IgD-negative memory B cell (primary cell): Measurements from ENCODE around the gene GNG7. TPM values are rescaled to one million over a fixed set of nuclear protein-coding genes. Genes with fewer than 3 reads are reported as not detected.
"Not testable (repeated sequence)": the region's sequence is repeated elsewhere in the genome, so short reads cannot be mapped to it uniquely, and the experiment has no call there.

Experiments
- H3K27ac Mint-ChIP-seq, 3 donors: one replicate each; pipeline ENCODE4 v1.8.0; 2020 to 2022; ENCODE audit warnings: mild to moderate bottlenecking in 3 of 3, mixed read lengths in 3 of 3, moderate library complexity in 1 of 3
- H3K27me3 Mint-ChIP-seq: one replicate; pipeline ENCODE4 v1.8.0; 2021; ENCODE audit warnings: mixed read lengths
- H3K36me3 Mint-ChIP-seq: one replicate; pipeline ENCODE4 v1.8.0; 2020; ENCODE audit warnings: mild to moderate bottlenecking, mixed read lengths
- H3K4me1 Mint-ChIP-seq, 3 donors: one replicate each; pipeline ENCODE4 v1.8.0; 2020 to 2022; ENCODE audit warnings: mixed read lengths in 3 of 3, mild to moderate bottlenecking in 1 of 3
- H3K4me3 Mint-ChIP-seq, 4 donors: one replicate each; pipeline ENCODE4 v1.8.0; 2020 to 2022; ENCODE audit warnings: mild to moderate bottlenecking in 4 of 4, mixed read lengths in 4 of 4, moderate library complexity in 3 of 4
- H3K9me3 Mint-ChIP-seq, 3 donors: one replicate each; pipeline ENCODE4 v1.8.0; 2020 to 2021; ENCODE audit warnings: mixed read lengths in 3 of 3, mild to moderate bottlenecking in 1 of 3
- polyA plus RNA-seq: library from polyadenylated mRNA; unstranded; fragments of 300-500 nt; fragmentation: Illumina TruSeq; gene quantifications from one replicate; pipeline ENCODE4 v1.2.3, GENCODE V29; 2021

GNG7 gene
- polyA plus RNA-seq, 1 donor from 2014 or later: 74.6 TPM

- H3K36me3 Mint-ChIP-seq: no peaks in the 10 kb centered on the region
These were observed 153.5 kb downstream of the GNG7 start for GRCh38 chr19:2548966-2549365.

DNA sequence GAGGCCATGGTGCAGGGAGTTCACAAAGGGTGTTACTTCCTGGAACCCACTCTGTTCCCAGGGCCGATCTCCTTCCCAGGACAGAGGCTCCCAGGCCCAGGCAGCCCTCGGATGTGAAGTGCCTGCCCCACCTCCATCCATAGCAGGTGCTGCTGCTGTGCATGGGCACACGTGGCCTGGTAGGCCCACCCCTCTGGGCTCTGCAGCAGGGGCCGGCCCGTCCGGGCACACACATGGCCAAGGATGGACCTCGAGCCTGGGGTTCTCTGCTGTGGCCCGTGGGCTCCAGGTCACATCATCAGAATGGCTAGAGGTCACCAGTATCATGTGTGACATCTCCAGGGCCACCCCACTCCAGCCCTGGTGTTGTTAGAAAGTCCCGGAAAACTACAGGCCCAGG, 154.8 kb downstream of the GNG7 start:
- no peaks in the 10 kb centered on the region for H3K36me3 Mint-ChIP-seq

More at GRCh38 chr19:2548966-2549365, 153.5 kb downstream of the GNG7 start:
- no peaks in the 10 kb centered on the region for H3K27me3 Mint-ChIP-seq
- H3K4me3 Mint-ChIP-seq: no peak overlapping the region
- no peaks in the 10 kb centered on the region for H3K9me3 Mint-ChIP-seq
- H3K27ac Mint-ChIP-seq: peak overlapping the region in 1 of 3 donors; percentile 46
- H3K4me1 Mint-ChIP-seq: peaks cover 18 to 26% (median 24%) of the 10 kb centered on the region in 3 donors

GRCh38 chr19:2547033-2547680, 155.3 kb downstream of the GNG7 start:
- H3K36me3 Mint-ChIP-seq: no peaks in the 10 kb centered on the region
- peaks cover 19 to 28% (median 23%) of the 10 kb centered on the region in 3 donors for H3K4me1 Mint-ChIP-seq
- peak overlapping the region in 2 of 3 donors; percentile 9 to 85 for H3K27ac Mint-ChIP-seq
- H3K27me3 Mint-ChIP-seq: no peaks in the 10 kb centered on the region
- H3K9me3 Mint-ChIP-seq: no peaks in the 10 kb centered on the region
- peak overlapping the region in 1 of 4 donors; percentile 58 for H3K4me3 Mint-ChIP-seq

More for the DNA sequence above, 154.8 kb downstream of the GNG7 start:
- no peaks in the 10 kb centered on the region for H3K9me3 Mint-ChIP-seq
- no peaks in the 10 kb centered on the region for H3K27me3 Mint-ChIP-seq
- peaks cover 20 to 26% (median 22%) of the 10 kb centered on the region in 3 donors for H3K4me1 Mint-ChIP-seq
- H3K27ac Mint-ChIP-seq: peak overlapping the region in 2 of 3 donors; percentile 9 to 85
- peak overlapping the region in 1 of 4 donors; percentile 58 for H3K4me3 Mint-ChIP-seq

DNA sequence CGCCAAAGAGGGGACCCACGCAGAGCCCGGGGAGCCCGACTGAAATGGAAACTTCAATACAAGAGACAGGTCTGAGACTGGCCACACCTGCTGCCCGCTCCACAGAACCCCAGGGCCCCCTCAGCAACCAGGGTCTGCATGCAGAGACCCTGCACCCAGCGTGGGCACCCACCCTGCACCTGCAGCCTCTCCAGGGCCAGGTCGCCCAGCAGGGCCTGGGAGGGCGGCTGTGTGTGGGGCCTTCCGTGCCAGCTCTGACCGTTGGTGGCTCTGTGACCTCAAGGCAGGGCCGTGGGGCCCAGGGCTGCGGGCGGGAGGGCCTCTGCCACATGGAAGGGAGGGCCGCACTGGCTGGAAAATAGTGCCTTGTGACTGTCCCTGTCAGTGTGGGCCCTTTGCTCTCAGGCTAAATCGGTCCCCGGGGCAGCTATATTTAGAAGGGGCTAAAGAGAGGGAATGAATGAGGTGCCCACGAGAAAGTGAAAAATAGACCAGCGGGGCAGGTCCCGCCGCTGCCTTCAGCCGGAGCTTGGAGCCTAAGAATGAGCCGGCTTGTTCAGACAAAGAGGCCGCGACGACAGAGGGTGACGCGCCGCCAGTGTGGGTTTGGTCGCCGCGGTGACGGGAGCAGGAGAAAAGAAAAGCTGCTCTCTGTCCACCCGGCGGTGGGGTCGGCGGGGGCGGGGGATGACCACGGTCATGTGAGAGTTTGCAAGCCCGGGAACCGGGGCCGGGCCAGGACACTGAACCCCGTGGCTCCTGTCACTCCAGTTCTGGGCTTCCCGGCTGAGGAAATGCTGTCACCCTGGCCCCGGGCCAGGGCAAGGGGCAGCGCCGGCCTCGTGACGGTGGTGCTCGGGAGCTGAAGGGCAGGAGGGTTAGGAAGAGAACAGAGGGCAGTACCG, 156.1 kb downstream of the GNG7 start:
- H3K36me3 Mint-ChIP-seq: no peaks in the 10 kb centered on the region
- H3K27ac Mint-ChIP-seq: peak overlapping the region; percentile 53 to 89 (median 88)
- peaks cover 14 to 25% (median 19%) of the 10 kb centered on the region in 3 donors for H3K4me1 Mint-ChIP-seq
- H3K4me3 Mint-ChIP-seq: peak overlapping the region in 2 of 4 donors; percentile 54 to 63
- H3K27me3 Mint-ChIP-seq: no peaks in the 10 kb centered on the region
- H3K9me3 Mint-ChIP-seq: no peaks in the 10 kb centered on the region

DNA sequence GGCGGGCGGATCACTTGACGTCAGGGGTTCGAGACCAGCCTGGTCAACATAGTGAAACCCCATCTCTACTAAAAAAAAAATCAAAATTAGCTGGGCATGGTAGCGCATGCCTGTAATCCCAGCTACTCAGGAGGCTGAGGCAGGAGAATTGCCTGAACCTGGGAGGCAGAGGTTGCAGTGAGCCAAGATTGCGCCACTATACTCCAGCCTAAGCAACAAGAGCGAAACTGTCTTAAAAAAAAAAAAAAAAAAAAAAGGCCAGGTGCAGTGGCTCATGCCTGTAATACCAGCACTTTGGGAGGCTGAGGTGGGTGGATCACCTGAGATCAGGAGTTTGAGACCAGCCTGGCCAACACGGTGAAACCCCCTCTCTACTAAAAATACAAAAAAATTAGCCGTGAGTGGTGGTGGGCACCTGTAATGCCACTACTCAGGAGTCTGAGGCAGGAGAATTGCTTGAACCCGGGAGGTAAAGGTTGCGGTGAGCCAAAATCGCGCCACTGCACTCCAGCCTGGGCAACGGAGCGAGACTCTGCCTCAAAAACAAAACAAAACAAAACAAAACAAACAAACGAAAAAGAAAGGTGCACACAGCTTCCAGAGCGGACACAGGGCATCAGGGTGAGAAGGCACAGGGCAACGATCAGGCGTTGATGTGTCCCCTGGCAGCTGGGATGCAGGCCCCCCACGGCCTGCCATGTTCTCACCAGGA, 156.9 kb downstream of the GNG7 start:
- Mint-ChIP-seq H3K4me3 (peak overlapping the region in 2 of 4 donors; percentile 63 to 86), H3K27ac (peak overlapping the region; percentile 53 to 89 (median 88)), H3K4me1 (peaks cover 14 to 25% (median 19%) of the 10 kb centered on the region in 3 donors)
- not testable (repeated sequence) for H3K9me3 Mint-ChIP-seq, H3K36me3 Mint-ChIP-seq, H3K27me3 Mint-ChIP-seq

DNA sequence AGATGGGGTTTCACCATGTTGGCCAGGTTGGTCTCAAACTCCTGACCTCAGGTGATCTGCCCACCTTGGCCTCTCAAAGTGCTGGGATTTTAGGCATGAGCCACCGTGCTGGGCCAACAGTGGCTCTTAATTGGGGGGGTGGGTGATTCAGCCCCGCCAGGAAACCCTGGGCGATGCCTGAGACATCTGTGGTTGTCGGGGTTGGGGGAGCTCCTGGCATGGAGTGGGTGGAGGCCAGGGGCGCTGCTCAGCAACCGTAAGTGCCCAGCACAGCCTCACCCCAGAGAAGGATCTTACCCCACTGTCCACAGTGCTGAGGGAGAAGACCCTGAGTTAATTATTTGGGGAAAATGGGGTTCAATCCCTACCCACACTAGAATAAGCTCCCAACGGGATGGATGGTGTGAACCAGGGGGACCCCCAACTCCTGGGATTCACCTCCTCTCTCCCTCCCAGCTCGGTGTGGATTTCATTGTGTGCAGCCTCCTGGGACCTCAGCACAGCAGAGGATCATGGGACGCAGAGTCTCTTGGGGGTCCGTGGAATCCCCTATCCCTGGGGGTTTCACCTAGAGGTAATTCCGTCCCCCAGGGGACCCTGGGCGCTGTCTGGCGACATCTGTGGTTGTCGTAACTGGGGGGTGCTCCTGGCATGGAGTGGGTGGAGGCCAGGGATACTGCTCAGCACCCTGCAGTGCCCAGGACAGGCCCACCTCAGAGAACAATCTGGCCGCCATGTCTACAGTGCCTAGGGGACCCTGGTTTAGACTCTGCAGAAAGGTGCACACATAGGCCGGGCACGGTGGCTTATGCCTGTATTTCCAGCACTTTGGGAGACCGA, 157.7 kb downstream of the GNG7 start:
- peak overlapping the region in 2 of 4 donors; percentile 63 to 86 for H3K4me3 Mint-ChIP-seq

DNA sequence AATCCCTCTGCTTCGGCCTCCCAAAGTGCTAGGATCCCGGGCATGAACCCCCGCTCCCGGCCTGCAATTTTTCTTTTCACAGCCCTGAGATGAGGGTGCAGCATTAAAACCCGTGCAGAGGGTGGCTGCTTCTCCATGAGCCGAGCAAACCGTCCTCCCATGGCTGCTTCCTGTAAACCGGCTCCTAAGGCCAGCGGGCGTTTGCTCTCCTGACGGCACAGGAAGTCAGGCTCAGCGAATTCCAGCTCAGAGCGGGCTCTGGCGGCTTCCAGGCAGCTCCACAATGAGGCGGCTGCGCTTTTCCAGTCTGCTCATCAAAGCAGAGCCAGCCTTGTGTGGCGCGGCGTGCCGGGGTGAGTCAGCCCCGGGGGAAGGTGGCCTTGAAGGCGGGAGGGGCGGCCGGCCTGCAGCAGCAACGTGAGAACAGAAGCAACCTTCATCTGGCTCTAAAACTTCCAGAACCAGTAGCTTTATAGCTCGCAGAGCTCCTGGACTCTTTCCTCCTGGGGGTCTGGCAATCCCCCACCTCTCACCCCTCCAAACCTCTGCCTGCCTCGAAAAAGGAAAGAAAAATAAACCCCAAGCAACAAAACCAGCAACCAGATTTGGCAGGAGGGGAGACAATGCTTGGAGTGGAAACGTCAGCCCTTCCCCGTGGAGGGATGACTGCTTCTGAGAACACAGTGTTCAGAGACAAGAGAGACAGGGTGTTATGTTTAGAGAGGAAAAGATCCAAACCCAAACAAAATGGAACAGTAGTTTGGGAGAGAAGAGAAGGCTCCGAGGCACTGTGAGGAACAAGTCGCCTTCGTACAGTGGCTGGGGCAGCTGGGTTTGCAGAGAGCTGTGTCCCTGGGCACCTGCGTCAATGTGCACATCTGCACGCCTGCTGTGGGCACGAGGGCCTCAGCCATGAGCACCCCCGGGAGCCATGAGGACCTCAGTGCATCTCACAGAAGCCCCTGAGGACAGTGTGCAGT, 158.7 kb downstream of the GNG7 start:
- Mint-ChIP-seq H3K4me1 (peaks cover 14 to 25% (median 19%) of the 10 kb centered on the region in 3 donors), H3K9me3 (no peaks in the 10 kb centered on the region)

More for the DNA sequence above, 157.7 kb downstream of the GNG7 start:
- Mint-ChIP-seq H3K27me3 (no peaks in the 10 kb centered on the region), H3K4me1 (peaks cover 14 to 25% (median 19%) of the 10 kb centered on the region in 3 donors), H3K27ac (peak overlapping the region; percentile 63 to 89 (median 88)), H3K9me3 (no peaks in the 10 kb centered on the region), H3K36me3 (no peaks in the 10 kb centered on the region)

DNA sequence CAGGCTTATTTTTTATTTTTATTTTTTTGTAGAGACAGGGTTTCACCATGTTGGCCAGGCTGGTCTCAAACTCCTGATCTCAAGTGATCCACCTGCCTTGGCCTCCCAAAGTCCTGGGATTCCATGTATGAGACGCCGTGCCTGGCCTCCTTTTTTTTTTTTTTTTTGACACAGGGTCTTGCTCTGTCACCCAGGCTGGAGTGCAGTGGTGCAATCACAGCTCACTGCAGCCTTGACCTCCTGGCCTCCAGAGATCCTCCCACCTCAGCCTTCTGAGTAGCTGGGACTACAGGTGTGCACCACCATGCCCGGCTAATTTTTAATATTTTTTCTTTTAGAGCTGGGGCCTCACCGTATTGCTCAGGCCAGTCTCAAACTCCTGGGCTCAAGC, 159.4 kb downstream of the GNG7 start:
- peak overlapping the region; percentile 39 to 88 (median 88) for H3K27ac Mint-ChIP-seq
- not testable (repeated sequence) for H3K36me3 Mint-ChIP-seq, H3K9me3 Mint-ChIP-seq, H3K27me3 Mint-ChIP-seq
- peak overlapping the region in 2 of 4 donors; percentile 45 to 63 for H3K4me3 Mint-ChIP-seq
- peaks cover 14 to 25% (median 20%) of the 10 kb centered on the region in 3 donors for H3K4me1 Mint-ChIP-seq

More for the DNA sequence above, 158.7 kb downstream of the GNG7 start:
- peak overlapping the region; percentile 46 to 89 (median 88) for H3K27ac Mint-ChIP-seq
- no peaks in the 10 kb centered on the region for H3K27me3 Mint-ChIP-seq
- H3K4me3 Mint-ChIP-seq: peak overlapping the region; percentile 38 to 86 (median 56)
- H3K36me3 Mint-ChIP-seq: no peaks in the 10 kb centered on the region

GRCh38 chr19:2542341-2543069, 160.0 kb downstream of the GNG7 start:
- Mint-ChIP-seq H3K4me1 (peaks cover 14 to 30% (median 22%) of the 10 kb centered on the region in 3 donors), H3K36me3 (no peaks in the 10 kb centered on the region), H3K27me3 (no peaks in the 10 kb centered on the region), H3K9me3 (no peaks in the 10 kb centered on the region), H3K4me3 (peak overlapping the region in 1 of 4 donors; percentile 16), H3K27ac (peak overlapping the region; percentile 33 to 88 (median 39))

DNA sequence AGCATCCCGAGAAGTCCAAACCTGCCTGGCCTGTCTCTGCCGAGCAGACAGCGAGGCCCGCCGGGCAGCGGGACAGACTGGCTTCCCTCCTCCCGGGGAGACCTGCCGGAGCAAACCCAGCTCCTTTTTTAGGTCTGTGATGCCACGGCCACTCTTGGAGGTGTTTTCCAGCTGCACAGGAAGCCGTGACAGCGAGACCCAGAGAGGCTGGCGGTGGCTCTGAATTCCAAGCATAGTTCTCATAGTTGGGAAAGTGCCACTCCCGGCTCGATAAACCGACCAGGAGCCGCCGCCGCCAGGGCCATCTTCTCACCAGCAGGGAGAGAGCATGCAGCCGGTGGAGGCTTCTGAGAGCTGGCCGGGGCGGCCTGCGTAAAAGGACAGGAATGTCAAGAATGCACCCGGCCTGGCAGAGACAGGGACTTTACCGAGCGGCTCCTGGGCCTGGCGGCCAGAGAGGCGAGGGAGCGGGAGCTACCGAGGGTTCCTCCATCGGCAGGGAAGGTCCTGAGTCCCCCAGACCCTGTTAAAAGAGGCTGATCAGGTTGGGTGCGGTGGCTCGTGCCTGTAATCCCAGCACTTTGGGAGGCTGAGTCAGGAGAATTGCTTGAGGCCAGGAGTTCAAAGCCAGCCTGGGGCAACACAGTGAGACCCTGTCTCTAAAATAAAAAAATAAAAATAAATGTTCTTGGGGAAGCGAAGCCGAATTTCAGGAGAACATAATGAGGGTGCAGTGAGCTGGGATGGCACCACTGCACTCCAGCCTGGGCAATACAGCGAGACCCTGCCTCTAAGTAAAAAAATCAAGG, 161.6 kb downstream of the GNG7 start:
- H3K27me3 Mint-ChIP-seq: no peaks in the 10 kb centered on the region
- H3K4me1 Mint-ChIP-seq: peaks cover 14 to 26% (median 21%) of the 10 kb centered on the region in 3 donors
- H3K27ac Mint-ChIP-seq: no peak overlapping the region
- no peaks in the 10 kb centered on the region for H3K9me3 Mint-ChIP-seq
- no peaks in the 10 kb centered on the region for H3K36me3 Mint-ChIP-seq
- no peak overlapping the region for H3K4me3 Mint-ChIP-seq

- Mint-ChIP-seq H3K27ac (no peak overlapping the region), H3K4me1 (peaks cover 14 to 25% (median 20%) of the 10 kb centered on the region in 3 donors), H3K4me3 (no peak overlapping the region), H3K9me3 (no peaks in the 10 kb centered on the region), H3K27me3 (no peaks in the 10 kb centered on the region), H3K36me3 (no peaks in the 10 kb centered on the region)
These were observed 162.2 kb downstream of the GNG7 start for GRCh38 chr19:2540251-2540645.
